ENCODE measurements around the gene ARAP1.

The ARAP1 gene

GRCh38 chr11:72648384-72649136 lies 103.6 kb downstream of the ARAP1 start:
- H3K4me3 Mint-ChIP-seq = no peak overlapping the region
- ATAC-seq (ENCODE audit: low read depth) (no peak), DNase-seq (ENCODE audit: low spot score in 2 of 2) (no peak)
- H3K9me3 Mint-ChIP-seq = no peaks in the 10 kb centered on the region
- no peaks in the 10 kb centered on the region for H3K36me3 Mint-ChIP-seq
- H3K4me1 Mint-ChIP-seq = peaks cover 6% of the 10 kb centered on the region
- peaks cover 7% of the 10 kb centered on the region for H3K27me3 Mint-ChIP-seq
- H3K27ac Mint-ChIP-seq = no peak overlapping the region

- Mint-ChIP-seq H3K9me3 (no peaks in the 10 kb centered on the region), H3K4me1 (peaks cover 3% of the 10 kb centered on the region), H3K27ac (no peak overlapping the region), H3K27me3 (peaks cover 2% of the 10 kb centered on the region), H3K36me3 (no peaks in the 10 kb centered on the region), H3K4me3 (no peak overlapping the region)
- DNase-seq (ENCODE audit: low spot score in 2 of 2) = no peak
- ATAC-seq (ENCODE audit: low read depth) = no peak
Measured at GRCh38 chr11:72647882-72648281, 104.3 kb downstream of the ARAP1 start.

- H3K4me3 Mint-ChIP-seq = no peak overlapping the region
- no peak overlapping the region for H3K27ac Mint-ChIP-seq
- no peaks in the 10 kb centered on the region for H3K36me3 Mint-ChIP-seq
- ATAC-seq (ENCODE audit: low read depth) = no peak
- H3K4me1 Mint-ChIP-seq = peaks cover 3% of the 10 kb centered on the region
- no peak for DNase-seq (ENCODE audit: low spot score in 2 of 2)
- no peaks in the 10 kb centered on the region for H3K9me3 Mint-ChIP-seq
- H3K27me3 Mint-ChIP-seq = peaks cover 2% of the 10 kb centered on the region
Measured at GRCh38 chr11:72646472-72646871, 105.7 kb downstream of the ARAP1 start.

- no peak overlapping the region for H3K4me3 Mint-ChIP-seq
- H3K27me3 Mint-ChIP-seq = peaks cover 2% of the 10 kb centered on the region
- H3K36me3 Mint-ChIP-seq = no peaks in the 10 kb centered on the region
- ATAC-seq (ENCODE audit: low read depth) (no peak), DNase-seq (ENCODE audit: low spot score in 2 of 2) (no peak)
- H3K27ac Mint-ChIP-seq = no peak overlapping the region
- H3K9me3 Mint-ChIP-seq = no peaks in the 10 kb centered on the region
- H3K4me1 Mint-ChIP-seq = peaks cover 3% of the 10 kb centered on the region
Measured at GRCh38 chr11:72646024-72646423, 106.2 kb downstream of the ARAP1 start.

- Mint-ChIP-seq H3K27ac (no peak overlapping the region), H3K9me3 (no peaks in the 10 kb centered on the region), H3K4me3 (peak overlapping the region; percentile 61), H3K36me3 (no peaks in the 10 kb centered on the region), H3K4me1 (no peaks in the 10 kb centered on the region), H3K27me3 (peaks cover 2% of the 10 kb centered on the region)
- no peak for ATAC-seq (ENCODE audit: low read depth)
- no peak for DNase-seq (ENCODE audit: low spot score in 2 of 2)
Measured at GRCh38 chr11:72643547-72643946, 108.7 kb downstream of the ARAP1 start.

GRCh38 chr11:72642884-72643522 lies 109.2 kb downstream of the ARAP1 start:
- peak; percentile 84 for ATAC-seq (ENCODE audit: low read depth)
- Mint-ChIP-seq H3K27ac (no peak overlapping the region), H3K36me3 (no peaks in the 10 kb centered on the region), H3K4me3 (peak overlapping the region; percentile 61), H3K9me3 (no peaks in the 10 kb centered on the region), H3K27me3 (peaks cover 2% of the 10 kb centered on the region), H3K4me1 (no peaks in the 10 kb centered on the region)
- DNase-seq (ENCODE audit: low spot score in 2 of 2) = peak; percentile 69 to 90

GRCh38 chr11:72642043-72642883 lies 109.9 kb downstream of the ARAP1 start:
- no peaks in the 10 kb centered on the region for H3K4me1 Mint-ChIP-seq
- H3K4me3 Mint-ChIP-seq = peak overlapping the region; percentile 74
- H3K27me3 Mint-ChIP-seq = peaks cover 7% of the 10 kb centered on the region
- H3K36me3 Mint-ChIP-seq = no peaks in the 10 kb centered on the region
- peak in 1 of 2 donors; percentile 34 for DNase-seq (ENCODE audit: low spot score in 2 of 2)
- ATAC-seq (ENCODE audit: low read depth) = peak; percentile 42
- no peaks in the 10 kb centered on the region for H3K9me3 Mint-ChIP-seq
- no peak overlapping the region for H3K27ac Mint-ChIP-seq

- Mint-ChIP-seq H3K27me3 (peaks cover 13% of the 10 kb centered on the region), H3K4me1 (no peaks in the 10 kb centered on the region), H3K36me3 (no peaks in the 10 kb centered on the region), H3K4me3 (no peak overlapping the region), H3K9me3 (no peaks in the 10 kb centered on the region), H3K27ac (no peak overlapping the region)
- ATAC-seq (ENCODE audit: low read depth) = no peak
- no peak for DNase-seq (ENCODE audit: low spot score in 2 of 2)
Measured at GRCh38 chr11:72641522-72642042, 110.6 kb downstream of the ARAP1 start.

- DNase-seq (ENCODE audit: low spot score in 2 of 2) (no peak), ATAC-seq (ENCODE audit: low read depth) (no peak)
- Mint-ChIP-seq H3K27me3 (peaks cover 15% of the 10 kb centered on the region), H3K27ac (no peak overlapping the region), H3K9me3 (no peaks in the 10 kb centered on the region), H3K4me3 (no peak overlapping the region), H3K4me1 (no peaks in the 10 kb centered on the region), H3K36me3 (no peaks in the 10 kb centered on the region)
Measured at GRCh38 chr11:72639502-72640375, 112.5 kb downstream of the ARAP1 start.

GRCh38 chr11:72637926-72638325 lies 114.3 kb downstream of the ARAP1 start:
- Mint-ChIP-seq H3K36me3 (no peaks in the 10 kb centered on the region), H3K9me3 (no peaks in the 10 kb centered on the region), H3K4me3 (no peak overlapping the region), H3K27me3 (peaks cover 16% of the 10 kb centered on the region), H3K4me1 (no peaks in the 10 kb centered on the region), H3K27ac (no peak overlapping the region)
- no peak for ATAC-seq (ENCODE audit: low read depth)
- no peak for DNase-seq (ENCODE audit: low spot score in 2 of 2)

- no peak overlapping the region for H3K27ac Mint-ChIP-seq
- DNase-seq (ENCODE audit: low spot score in 2 of 2) (no peak), ATAC-seq (ENCODE audit: low read depth) (no peak)
- H3K9me3 Mint-ChIP-seq = no peaks in the 10 kb centered on the region
- no peaks in the 10 kb centered on the region for H3K4me1 Mint-ChIP-seq
- peaks cover 16% of the 10 kb centered on the region for H3K27me3 Mint-ChIP-seq
- H3K4me3 Mint-ChIP-seq = no peak overlapping the region
- no peaks in the 10 kb centered on the region for H3K36me3 Mint-ChIP-seq
Measured at GRCh38 chr11:72637198-72637597, 115.0 kb downstream of the ARAP1 start.

- Mint-ChIP-seq H3K9me3 (no peaks in the 10 kb centered on the region), H3K4me3 (no peak overlapping the region), H3K27ac (no peak overlapping the region), H3K36me3 (no peaks in the 10 kb centered on the region), H3K4me1 (no peaks in the 10 kb centered on the region), H3K27me3 (peaks cover 16% of the 10 kb centered on the region)
- DNase-seq (ENCODE audit: low spot score in 2 of 2) (no peak), ATAC-seq (ENCODE audit: low read depth) (no peak)
Measured at GRCh38 chr11:72636376-72636775, 115.8 kb downstream of the ARAP1 start.

GRCh38 chr11:72635933-72636332 lies 116.3 kb downstream of the ARAP1 start:
- H3K36me3 Mint-ChIP-seq = no peaks in the 10 kb centered on the region
- H3K9me3 Mint-ChIP-seq = no peaks in the 10 kb centered on the region

More at GRCh38 chr11:72635933-72636332, 116.3 kb downstream of the ARAP1 start:
- no peaks in the 10 kb centered on the region for H3K4me1 Mint-ChIP-seq
- no peak overlapping the region for H3K27ac Mint-ChIP-seq
- ATAC-seq (ENCODE audit: low read depth) (no peak), DNase-seq (ENCODE audit: low spot score in 2 of 2) (no peak)
- H3K27me3 Mint-ChIP-seq = peaks cover 20% of the 10 kb centered on the region
- H3K4me3 Mint-ChIP-seq = no peak overlapping the region
